Testis (tissue), 3 donors: Measurements from ENCODE around the gene KATNBL1. TPM values are rescaled to one million over a fixed set of nuclear protein-coding genes. Genes with fewer than 3 reads are reported as not detected.
A peak's percentile ranks its signal among the peaks of the same experiment; 100 is the strongest.

ENCODE experiments used
- DNase-seq: peaks from one replicate; pipeline ENCODE4 v3.0.0-alpha.2; 2019
- H3K27ac ChIP-seq, 2 donors: fragments of 200-600 bp; sonication (generic); one replicate each; pipeline ENCODE4 v1.5.1; 2019
- H3K27me3 ChIP-seq: fragments of 200-600 bp; sonication (generic); one replicate; pipeline ENCODE4 v1.5.1; 2019
- H3K36me3 ChIP-seq: fragments of 200-600 bp; sonication (generic); one replicate; pipeline ENCODE4 v1.5.1; 2017; ENCODE audit warnings: low read depth; ENCODE audit errors: missing control alignments
- H3K4me1 ChIP-seq: fragments of 200-600 bp; sonication (generic); one replicate; pipeline ENCODE4 v1.5.1; 2019
- H3K4me3 ChIP-seq, 2 donors: fragments of 200-600 bp; sonication (generic); one replicate each; pipeline ENCODE4 v1.5.1; 2017 to 2019
- H3K9me3 ChIP-seq: fragments of 200-600 bp; sonication (generic); one replicate; pipeline ENCODE4 v1.5.1; 2017
- CTCF ChIP-seq, 3 experiments: fragments of 450-650 bp in 2 of 3; fragments of 200-600 bp in 1 of 3; sonication (generic) in 1 of 3; IDR thresholded peaks; one replicate each; pipeline ENCODE4 v1.5.1; 2016 to 2019; ENCODE audit warnings: antibody characterized with exemption in 3 of 3, mild to moderate bottlenecking in 2 of 3, moderate library complexity in 1 of 3
- POLR2A ChIP-seq: fragments of 450-650 bp; IDR thresholded peaks from one replicate; pipeline ENCODE4 v1.6.1; 2017; ENCODE audit warnings: antibody characterized with exemption, mild to moderate bottlenecking, moderate library complexity
- WGBS, 2 donors: methylation state at CpG; one replicate each; pipeline ENCODE4 v1.1.5; 2018; 5-methylcytosine and 5-hydroxymethylcytosine counted together
- intact Hi-C: fragments of 100-400 bp; cut with DNase I; formaldehyde crosslinking; loops from one replicate; pipeline ENCODE4 v1.15.1; 2023; ENCODE audit warnings: low total_unique reads
- polyA plus RNA-seq: library from polyadenylated mRNA; stranded (reverse); fragments of 350-450 nt; fragmentation: Illumina TruSeq; extraction: RNeasy Lipid Tissue Mini Kit (QIAGEN cat#74804); gene quantifications from one replicate; pipeline ENCODE4 v1.2.3, GENCODE V29; 2014; ENCODE audit warnings: low read depth, low replicate concordance; ENCODE audit not compliant: insufficient read depth
- total RNA-seq, 2 donors: library from RNA; depleted of rRNA; stranded (reverse); fragments of >200 nt; gene quantifications; one replicate each; pipeline ENCODE4 v1.2.3, GENCODE V29; 2016

KATNBL1 gene
- total and polyA plus RNA-seq, 3 donors from 2014 or later, result 31.3 to 107 (median 83.7) TPM

DNA sequence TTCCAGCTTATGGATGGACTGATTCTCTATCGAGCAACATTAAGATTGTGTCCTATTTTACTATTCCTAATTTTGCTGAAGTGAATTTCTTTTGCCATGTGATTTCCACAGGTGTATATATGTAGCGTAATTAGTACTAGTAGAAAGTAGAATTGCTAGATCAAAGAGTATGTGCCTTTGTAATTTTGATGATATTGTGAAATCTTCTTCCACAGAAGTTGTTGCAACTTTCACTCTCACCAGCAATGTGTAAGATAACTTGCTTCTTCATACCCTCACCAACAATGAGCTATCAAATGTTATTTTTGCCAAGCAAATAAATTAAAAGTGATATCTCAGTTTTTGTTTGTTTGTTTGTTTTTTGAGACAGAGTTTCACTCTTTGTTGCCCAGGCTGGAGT is 102.6 kb downstream of the KATNBL1 start:
- intact Hi-C loops, result loop anchor here (10.0 kb wide), 1 partner anchor 117 kb away; the partner anchor contains the start of gene EMC4
- WGBS, 2 donors, result 92 to 94% methylated on average over 2 of the region's 2 CpGs
- TF ChIP-seq CTCF (IDR thresholded peaks at IDR 0.05) (no peak), POLR2A (no peak)

DNA sequence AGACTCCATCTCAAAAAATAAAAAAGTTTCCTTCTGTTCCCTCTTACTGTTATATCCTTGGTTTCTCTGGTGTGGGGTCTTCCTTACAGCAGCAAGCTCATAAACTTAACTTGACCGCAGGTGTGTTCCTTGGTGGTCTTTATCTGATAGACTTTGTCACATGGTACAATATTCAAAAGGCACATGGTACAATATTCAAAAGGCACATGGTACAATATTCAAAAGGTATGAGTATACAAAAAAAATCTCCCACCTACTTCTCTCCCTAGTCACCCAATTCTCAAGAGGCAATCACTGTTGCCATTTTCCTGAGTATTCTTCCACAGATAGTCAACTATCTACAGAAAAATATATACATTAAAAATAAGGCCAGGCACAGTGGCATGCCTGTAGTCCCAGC is 103.5 kb downstream of the KATNBL1 start:
- H3K9me3 ChIP-seq, result no peaks in the 10 kb centered on the region
- no peaks in the 10 kb centered on the region for H3K4me1 ChIP-seq
- intact Hi-C loops, result loop anchor here (10.0 kb wide), 1 partner anchor 118 kb away; the partner anchor contains the start of gene EMC4
- no peak overlapping the region for H3K4me3 ChIP-seq
- no peak for TF ChIP-seq POLR2A
- TF ChIP-seq CTCF (IDR thresholded peaks at IDR 0.05), result no peak
- H3K27me3 ChIP-seq, result no peaks in the 10 kb centered on the region
- H3K27ac ChIP-seq, result no peak overlapping the region
- no peak for DNase-seq
- WGBS, 2 donors, result 96 to 100% methylated on average over 1 of the region's 1 CpG
- no peaks in the 10 kb centered on the region for H3K36me3 ChIP-seq

More for the DNA sequence above, 102.6 kb downstream of the KATNBL1 start:
- no peak for DNase-seq
- H3K36me3 ChIP-seq, result no peaks in the 10 kb centered on the region
- H3K27ac ChIP-seq, result no peak overlapping the region
- no peaks in the 10 kb centered on the region for H3K9me3 ChIP-seq
- no peak overlapping the region for H3K4me3 ChIP-seq
- no peaks in the 10 kb centered on the region for H3K4me1 ChIP-seq
- no peaks in the 10 kb centered on the region for H3K27me3 ChIP-seq

DNA sequence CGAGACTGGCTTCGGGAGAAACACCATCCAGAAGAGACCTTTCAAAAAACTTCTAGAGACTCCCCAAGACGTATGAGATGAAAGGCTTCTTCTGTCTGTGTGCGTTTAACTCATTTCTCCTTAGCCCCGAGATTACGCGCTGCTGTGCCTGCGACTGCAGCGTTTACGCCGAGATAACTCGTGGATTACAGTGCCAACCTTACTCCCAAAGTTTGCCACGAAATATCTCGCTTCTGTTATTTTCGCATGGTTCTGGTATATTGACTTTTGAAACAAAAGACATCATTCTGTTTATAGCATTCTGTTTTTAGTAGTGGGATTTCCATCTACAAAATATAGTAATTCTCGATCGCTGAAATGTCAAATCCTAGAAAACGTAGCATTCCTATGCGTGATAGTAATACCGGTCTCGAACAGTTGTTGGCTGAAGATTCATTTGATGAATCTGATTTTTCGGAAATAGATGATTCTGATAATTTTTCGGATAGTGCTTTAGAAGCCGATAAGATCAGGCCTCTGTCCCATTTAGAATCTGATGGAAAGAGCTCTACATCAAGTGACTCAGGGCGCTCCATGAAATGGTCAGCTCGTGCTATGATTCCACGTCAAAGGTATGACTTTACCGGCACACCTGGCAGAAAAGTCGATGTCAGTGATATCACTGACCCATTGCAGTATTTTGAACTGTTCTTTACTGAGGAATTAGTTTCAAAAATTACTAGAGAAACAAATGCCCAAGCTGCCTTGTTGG is 107.5 kb downstream of the KATNBL1 start:
- Histone ChIP-seq H3K27ac (peak overlapping the region; percentile 63 to 74), H3K27me3 (no peaks in the 10 kb centered on the region), H3K4me3 (peak overlapping the region; percentile 85 to 96), H3K36me3 (no peaks in the 10 kb centered on the region), H3K9me3 (no peaks in the 10 kb centered on the region), H3K4me1 (peaks cover 4% of the 10 kb centered on the region)
- WGBS, 2 donors, result 13 to 17% methylated on average over 29 of the region's 29 CpGs
- intact Hi-C loops, result loop anchor here (10.0 kb wide), 1 partner anchor 122 kb away; the partner anchor contains the start of gene EMC4
- TF ChIP-seq CTCF (IDR thresholded peaks at IDR 0.05) (no peak), POLR2A (no peak)
- DNase-seq, result no peak

DNA sequence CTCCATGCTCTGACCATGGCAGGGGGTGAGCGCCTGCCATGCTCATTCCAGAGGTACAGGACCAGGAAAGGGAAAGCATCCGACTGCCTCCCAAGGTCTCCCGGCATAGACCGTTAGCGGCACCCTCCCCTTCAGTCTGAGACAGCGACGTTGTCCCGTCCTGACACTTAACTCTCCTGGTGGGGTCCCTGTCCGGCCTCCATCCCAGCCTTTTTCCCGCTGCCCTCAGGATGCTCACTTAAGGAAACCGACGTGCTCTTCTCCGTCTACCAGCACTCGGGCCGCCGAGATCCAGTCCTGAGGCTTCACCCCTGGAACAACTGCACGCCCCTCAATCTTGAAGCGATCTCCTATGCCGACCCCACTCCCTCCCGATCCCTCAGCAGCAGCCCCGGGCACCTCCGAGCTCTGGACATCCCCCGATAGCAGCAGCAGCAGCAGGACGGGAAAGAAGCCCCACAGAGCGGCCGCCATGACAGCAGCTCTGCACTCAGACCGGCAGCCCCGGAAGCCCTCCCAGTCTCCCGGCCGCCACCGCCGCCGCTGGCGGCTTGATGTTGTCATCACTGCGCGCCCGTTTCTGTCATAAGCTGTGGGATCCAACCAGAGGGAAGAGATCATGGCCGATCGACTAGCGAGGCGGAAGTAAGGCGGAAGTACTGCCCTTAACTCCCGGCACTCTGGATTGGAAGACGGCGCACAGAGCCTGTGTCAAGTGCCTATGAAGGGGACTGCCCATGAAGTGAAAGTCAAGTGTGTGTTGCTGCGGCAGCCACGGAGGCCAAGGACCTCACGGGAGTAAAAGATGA is 108.3 kb downstream of the KATNBL1 start, which contains the start of the genes EMC7 and PGBD4:
Gene EMC7, minus strand, starts transcription at position 497 of the 809 bp plus-strand sequence. Its CDS starts 23 bp downstream, at position 474.
Gene PGBD4, plus strand, starts transcription at position 718 of the 809 bp plus-strand sequence. CDS start 449 bp downstream, outside the sequence.
- Histone ChIP-seq H3K27me3 (no peaks in the 10 kb centered on the region), H3K27ac (peak within 1 kb of the TSS; percentile 74 to 81), H3K4me1 (peaks cover 4% of the 10 kb centered on the region), H3K9me3 (no peaks in the 10 kb centered on the region), H3K4me3 (peak within 1 kb of the TSS; percentile 85 to 96), H3K36me3 (no peaks in the 10 kb centered on the region)
- intact Hi-C loops, result loop anchor here (10.0 kb wide), 1 partner anchor 123 kb away; the partner anchor contains the start of gene EMC4
- WGBS, 2 donors, result 0% methylated on average over 35 to 48 of the region's 48 CpGs
- peak; percentile 99 for DNase-seq
- peak in 1 of 3 experiments; percentile 12 for TF ChIP-seq CTCF (IDR thresholded peaks at IDR 0.05)
- no peak for TF ChIP-seq POLR2A
